Urinary bladder (tissue), 4 donors: ENCODE measurements around the gene GNGT1. TPM values are rescaled to one million over a fixed set of nuclear protein-coding genes. Genes with fewer than 3 reads are reported as not detected.

Experiments used
- DNase-seq: peaks from one replicate; pipeline ENCODE4 v3.0.0-alpha.2; 2015; ENCODE audit errors: extremely low spot score
- H3K27ac ChIP-seq: one replicate; pipeline ENCODE4 v1.5.1; 2013; ENCODE audit warnings: low read depth, mild to moderate bottlenecking, moderate library complexity
- H3K36me3 ChIP-seq: one replicate; pipeline ENCODE4 v1.6.1; 2013; ENCODE audit warnings: mild to moderate bottlenecking, moderate library complexity; ENCODE audit not compliant: insufficient read depth
- H3K4me1 ChIP-seq: one replicate; pipeline ENCODE4 v1.6.1; 2013; ENCODE audit warnings: mild to moderate bottlenecking, moderate library complexity; ENCODE audit not compliant: insufficient read depth
- H3K4me3 ChIP-seq: one replicate; pipeline ENCODE4 v1.5.1; 2013; ENCODE audit warnings: low read depth, low read length
- WGBS: extraction: QIAGEN DNeasy Blood & Tissue Kit; methylation state at CpG from one replicate; pipeline ENCODE4 v1.1.7; 2013; 5-methylcytosine and 5-hydroxymethylcytosine counted together
- polyA plus RNA-seq: library from polyadenylated mRNA; stranded (reverse); fragments of 200-250 nt; gene quantifications from one replicate; pipeline ENCODE4 v1.2.3, GENCODE V29; 2013
- total RNA-seq: library from RNA; depleted of rRNA; stranded (reverse); fragments of >200 nt; gene quantifications from one replicate; pipeline ENCODE4 v1.2.3, GENCODE V29; 2014
- donor health status: healthy with polysubstance abuse.
- donor health status: healthy.

Gene GNGT1
- total and polyA plus RNA-seq, 2 donors, result 0.95 TPM; not detected in 1

DNA sequence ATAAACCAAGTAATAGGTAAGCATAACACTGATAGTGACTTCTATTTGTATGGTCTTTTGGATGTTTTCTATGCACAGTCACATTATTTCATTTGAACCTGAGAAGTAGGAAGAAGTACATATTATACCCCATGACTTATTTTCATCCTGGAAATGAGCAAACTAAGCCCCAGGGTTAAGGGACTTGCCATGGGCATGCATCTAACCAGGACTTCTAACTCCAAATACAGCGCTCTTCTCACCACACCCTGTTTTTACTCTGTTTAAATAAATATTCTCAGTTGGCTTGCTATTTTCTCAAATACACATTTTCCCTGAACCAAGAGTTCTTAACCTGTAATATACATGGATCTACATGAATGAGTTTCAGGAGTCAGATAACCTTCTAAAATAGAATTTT is 31.5 kb downstream of the GNGT1 start:
- Histone ChIP-seq H3K4me3 (no peak overlapping the region), H3K27ac (no peak overlapping the region), H3K36me3 (no peaks in the 10 kb centered on the region), H3K4me1 (no peaks in the 10 kb centered on the region)
- 91% methylated on average over 1 of the region's 1 CpG for WGBS
- no peak for DNase-seq

DNA sequence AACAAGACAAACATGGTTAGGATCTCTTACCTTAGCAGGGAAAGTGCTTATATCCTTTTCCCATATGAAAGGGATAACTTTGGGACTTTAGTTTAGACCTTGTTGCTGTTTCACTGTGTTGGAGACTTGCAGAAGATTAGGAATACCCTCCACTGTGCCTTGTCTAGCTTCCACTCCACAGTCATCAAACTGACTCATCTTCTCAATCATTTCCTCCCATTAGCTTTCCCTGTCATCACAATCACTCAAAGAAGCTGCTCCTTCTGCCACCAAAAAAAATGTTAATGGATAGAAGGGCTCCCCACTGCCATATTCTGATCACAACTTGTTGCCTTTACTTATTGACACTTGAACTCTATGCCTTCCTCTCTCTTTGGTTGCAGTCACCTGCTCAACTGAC is 31.9 kb downstream of the GNGT1 start:
- DNase-seq, result no peak
- no peak overlapping the region for H3K27ac ChIP-seq
- no peak overlapping the region for H3K4me3 ChIP-seq
- no peaks in the 10 kb centered on the region for H3K36me3 ChIP-seq
- no peaks in the 10 kb centered on the region for H3K4me1 ChIP-seq

DNA sequence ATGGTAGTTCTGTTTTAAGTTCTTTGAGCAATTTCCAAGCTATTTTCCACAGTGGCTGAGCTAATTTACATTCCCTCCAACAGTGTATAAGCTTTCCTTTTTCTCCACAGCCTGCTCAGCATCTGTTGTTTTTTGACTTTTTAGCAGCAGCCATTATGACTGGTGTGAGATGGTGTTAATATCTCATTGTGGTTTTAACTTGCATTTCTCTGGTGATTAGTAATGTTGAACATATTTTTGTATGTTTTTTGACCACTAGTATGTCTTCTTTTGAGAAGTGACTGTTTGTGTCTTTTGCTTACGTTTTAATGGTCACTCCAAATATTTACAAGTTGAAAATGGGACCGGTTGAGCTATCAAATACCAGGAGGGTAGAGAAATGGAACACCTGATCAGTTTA is 35.6 kb downstream of the GNGT1 start:
- no peaks in the 10 kb centered on the region for H3K36me3 ChIP-seq
- no peak overlapping the region for H3K27ac ChIP-seq
- H3K4me3 ChIP-seq, result no peak overlapping the region
- no peaks in the 10 kb centered on the region for H3K4me1 ChIP-seq
- no peak for DNase-seq
- WGBS, result 86% methylated on average over 2 of the region's 2 CpGs

DNA sequence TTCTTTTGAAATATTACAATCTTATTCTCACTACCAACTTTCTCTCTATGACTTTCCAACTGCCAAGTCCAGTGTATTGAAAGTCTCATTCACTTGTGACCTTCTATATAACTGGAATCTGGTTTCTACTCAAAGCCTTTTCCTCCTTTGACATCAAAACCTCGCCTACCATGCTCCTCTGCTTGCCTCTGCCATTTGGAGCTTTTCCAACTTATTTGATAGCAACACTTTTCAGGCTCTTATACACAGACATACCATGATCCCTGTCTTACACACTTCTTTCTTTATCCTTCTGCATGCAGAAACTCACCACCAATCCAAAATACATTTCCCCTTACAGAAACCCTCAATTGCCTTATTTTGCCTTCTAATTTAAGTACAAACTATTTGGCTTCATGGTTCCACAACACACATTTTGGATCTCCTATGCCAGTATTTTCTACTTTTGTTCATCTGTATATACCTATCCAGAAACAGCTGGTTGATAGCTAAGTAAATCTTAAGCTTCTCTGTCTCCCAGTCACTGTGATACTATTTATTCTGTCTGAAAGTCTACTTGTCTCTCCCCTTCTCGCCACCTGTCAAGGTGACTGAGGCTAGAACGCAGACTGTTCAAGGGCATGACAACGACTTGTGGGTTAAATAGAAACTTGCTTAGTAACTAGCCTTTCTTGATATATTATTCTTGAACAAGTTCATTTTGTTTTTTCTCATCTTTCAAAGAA is 37.6 kb downstream of the GNGT1 start:
- no peak for DNase-seq
- Histone ChIP-seq H3K27ac (no peak overlapping the region), H3K4me3 (no peak overlapping the region), H3K4me1 (no peaks in the 10 kb centered on the region), H3K36me3 (no peaks in the 10 kb centered on the region)
- WGBS, result 67% methylated on average over 4 of the region's 4 CpGs

DNA sequence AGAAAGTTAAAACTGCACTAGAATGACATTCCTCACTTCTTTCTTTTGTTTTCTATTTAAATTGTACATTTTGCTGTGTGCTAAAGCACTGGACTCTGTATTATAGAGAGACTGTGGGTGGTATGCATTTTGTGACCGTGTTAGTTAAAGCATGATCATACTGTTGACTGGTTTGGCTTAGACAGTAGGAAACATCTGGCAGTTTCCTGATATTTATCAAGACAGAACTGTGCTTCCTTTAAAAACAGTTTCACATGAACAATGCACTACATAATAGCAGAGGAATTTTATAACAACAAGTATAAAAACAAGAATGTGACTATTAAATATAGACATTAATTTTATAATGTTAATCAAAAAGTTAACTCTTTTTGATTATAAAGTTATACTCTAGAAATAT is 38.3 kb downstream of the GNGT1 start:
- no peak for DNase-seq

DNA sequence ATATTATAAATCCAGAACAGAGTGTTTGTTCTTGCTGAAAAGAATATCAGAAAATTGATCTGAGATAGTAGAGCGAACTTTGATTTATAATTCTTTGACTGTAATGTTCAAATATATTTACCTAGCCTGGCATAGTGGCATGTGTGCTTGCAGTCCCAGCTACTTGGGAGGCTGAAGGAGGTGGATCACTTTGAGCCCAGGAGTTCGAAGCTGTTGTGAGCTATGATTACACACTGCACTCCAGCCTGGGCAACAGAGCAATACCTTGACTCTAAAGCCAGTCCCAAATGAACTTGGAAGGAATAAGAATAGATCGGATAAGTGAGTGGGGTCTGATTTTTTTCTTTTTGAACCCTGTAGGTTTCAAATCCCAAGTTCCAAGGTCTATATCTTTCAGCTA is 38.7 kb downstream of the GNGT1 start:
- Histone ChIP-seq H3K4me1 (no peaks in the 10 kb centered on the region), H3K27ac (no peak overlapping the region), H3K4me3 (no peak overlapping the region), H3K36me3 (no peaks in the 10 kb centered on the region)
- 27% methylated on average over 3 of the region's 3 CpGs for WGBS
- no peak for DNase-seq

More for the DNA sequence above, 38.3 kb downstream of the GNGT1 start:
- 13% methylated on average over 1 of the region's 1 CpG for WGBS
- H3K27ac ChIP-seq, result no peak overlapping the region
- H3K4me1 ChIP-seq, result no peaks in the 10 kb centered on the region
- H3K36me3 ChIP-seq, result no peaks in the 10 kb centered on the region
- no peak overlapping the region for H3K4me3 ChIP-seq

DNA sequence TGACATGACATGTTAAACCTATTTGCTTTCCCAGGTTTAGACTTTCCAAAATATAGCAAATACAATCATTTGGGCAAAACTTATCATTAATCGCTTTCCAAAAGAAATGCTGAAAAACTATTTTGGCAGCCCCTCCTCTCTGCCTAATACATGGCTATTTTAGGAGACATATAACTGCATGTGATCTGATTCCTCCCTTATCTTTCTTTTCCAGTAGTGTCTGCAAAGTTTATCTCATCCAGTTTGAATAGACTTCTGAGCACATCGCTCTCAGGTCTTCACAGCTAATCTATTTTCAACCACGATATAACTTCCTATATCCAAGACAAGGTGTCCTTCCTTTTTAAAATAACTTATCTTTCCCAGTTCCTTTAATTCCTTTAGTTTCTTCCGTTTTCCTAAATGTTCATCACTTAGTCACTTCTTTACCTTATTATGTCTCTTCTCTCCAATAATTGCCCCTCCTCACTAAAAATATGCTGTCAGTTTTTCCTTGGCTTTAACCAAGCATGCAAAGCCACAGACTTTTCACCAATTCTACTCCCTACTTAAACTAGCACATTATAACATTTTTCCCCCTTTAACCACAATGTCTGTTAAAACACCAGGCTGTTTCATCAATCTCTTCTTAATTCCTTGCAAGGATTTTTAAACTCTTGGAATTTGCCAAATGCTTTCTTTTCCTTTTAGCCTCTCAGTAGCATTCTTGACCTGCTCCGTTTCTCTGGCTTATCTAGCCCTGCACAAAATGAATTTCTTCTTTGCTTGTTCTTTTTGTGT is 39.6 kb downstream of the GNGT1 start:
- Histone ChIP-seq H3K36me3 (no peaks in the 10 kb centered on the region), H3K4me3 (no peak overlapping the region), H3K4me1 (no peaks in the 10 kb centered on the region), H3K27ac (no peak overlapping the region)
- DNase-seq, result no peak
- WGBS, result 49% methylated on average over 5 of the region's 5 CpGs

DNA sequence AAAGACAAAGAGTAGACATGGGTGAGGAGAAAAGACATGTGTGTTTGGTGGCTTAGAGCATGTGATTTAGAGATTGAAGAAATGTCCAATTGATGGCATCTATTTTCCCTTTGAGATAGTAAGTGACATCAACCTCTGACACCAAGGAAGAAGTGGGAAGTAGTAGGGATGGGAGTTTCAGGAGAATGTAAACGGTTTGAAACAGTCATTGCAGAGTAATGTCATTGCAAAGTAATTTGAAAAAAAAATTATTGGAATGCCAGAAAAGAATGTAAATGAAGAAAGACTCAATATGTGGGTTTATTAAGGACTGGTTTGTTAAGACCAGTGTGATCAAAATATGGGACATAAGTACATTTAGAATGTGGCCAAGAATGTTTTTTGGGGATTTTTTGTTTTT is 41.7 kb downstream of the GNGT1 start:
- WGBS, result 79% methylated on average over 1 of the region's 1 CpG
- DNase-seq, result no peak
- H3K4me1 ChIP-seq, result no peaks in the 10 kb centered on the region
- no peak overlapping the region for H3K27ac ChIP-seq
- no peaks in the 10 kb centered on the region for H3K36me3 ChIP-seq
- H3K4me3 ChIP-seq, result no peak overlapping the region

DNA sequence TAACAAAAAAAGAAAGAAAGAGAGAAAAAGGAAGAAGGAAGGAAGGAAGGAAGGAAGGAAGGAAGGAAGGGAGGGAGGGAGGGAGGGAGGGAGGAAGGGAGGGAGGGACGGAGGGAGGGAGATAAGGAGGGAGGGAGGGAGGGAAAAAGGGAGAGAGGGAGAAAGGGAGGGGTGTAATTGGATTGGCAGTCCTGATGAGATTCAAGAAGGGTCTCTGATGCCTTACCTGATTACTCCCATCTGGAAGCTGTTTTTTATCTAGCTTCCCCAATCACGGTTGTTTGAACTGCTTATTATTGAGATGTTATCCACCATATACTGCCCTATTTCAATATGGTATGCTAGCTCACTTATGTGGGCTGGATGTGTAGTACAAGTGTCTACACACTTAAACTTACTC is 42.5 kb downstream of the GNGT1 start:
- DNase-seq, result no peak
- no peak overlapping the region for H3K27ac ChIP-seq
- no peaks in the 10 kb centered on the region for H3K36me3 ChIP-seq
- no peaks in the 10 kb centered on the region for H3K4me1 ChIP-seq
- no peak overlapping the region for H3K4me3 ChIP-seq
- 51% methylated on average over 2 of the region's 2 CpGs for WGBS

DNA sequence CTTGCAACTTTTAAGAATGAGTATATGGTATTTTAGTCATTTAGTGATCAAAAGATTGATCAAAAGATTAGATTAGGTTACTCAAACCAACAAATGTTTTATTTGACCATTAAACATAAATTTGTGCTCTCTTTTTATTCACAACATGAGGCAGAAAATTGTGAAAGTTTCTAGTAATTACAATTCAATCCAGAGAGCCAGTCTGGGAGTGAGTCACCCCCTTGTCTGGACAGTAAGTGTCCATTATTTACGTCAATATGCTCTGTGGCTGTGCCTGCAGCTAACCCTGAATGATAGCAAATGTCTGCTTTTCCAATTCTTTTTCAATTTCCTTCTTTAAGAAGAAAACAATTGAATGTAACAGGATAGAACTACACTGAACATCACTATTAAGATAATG is 43.1 kb downstream of the GNGT1 start:
- 76% methylated on average over 1 of the region's 1 CpG for WGBS
- H3K4me3 ChIP-seq, result no peak overlapping the region
- H3K4me1 ChIP-seq, result no peaks in the 10 kb centered on the region
- H3K36me3 ChIP-seq, result no peaks in the 10 kb centered on the region
- no peak overlapping the region for H3K27ac ChIP-seq
- no peak for DNase-seq

DNA sequence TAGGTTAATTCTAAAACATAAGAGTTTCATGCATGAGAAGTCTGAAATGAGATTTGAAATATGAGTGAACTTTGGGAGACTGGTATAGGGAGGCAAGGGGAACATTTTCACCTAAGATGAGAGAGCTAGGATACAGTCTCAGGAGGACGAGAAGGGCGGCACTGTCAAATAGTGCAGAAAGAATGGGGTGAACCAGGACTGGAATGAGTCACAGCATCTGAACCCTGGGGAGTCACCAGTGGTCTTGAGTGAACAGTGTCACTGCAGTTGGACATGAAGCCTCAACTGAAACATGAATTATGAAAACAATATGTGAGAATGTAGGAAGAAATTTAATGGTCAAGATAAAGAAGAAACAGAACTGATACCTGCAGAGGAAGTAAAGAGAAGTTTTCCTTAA is 48.9 kb downstream of the GNGT1 start:
- WGBS, result 91% methylated on average over 2 of the region's 2 CpGs
- Histone ChIP-seq H3K27ac (no peak overlapping the region), H3K4me3 (no peak overlapping the region), H3K4me1 (no peaks in the 10 kb centered on the region), H3K36me3 (no peaks in the 10 kb centered on the region)
- no peak for DNase-seq

DNA sequence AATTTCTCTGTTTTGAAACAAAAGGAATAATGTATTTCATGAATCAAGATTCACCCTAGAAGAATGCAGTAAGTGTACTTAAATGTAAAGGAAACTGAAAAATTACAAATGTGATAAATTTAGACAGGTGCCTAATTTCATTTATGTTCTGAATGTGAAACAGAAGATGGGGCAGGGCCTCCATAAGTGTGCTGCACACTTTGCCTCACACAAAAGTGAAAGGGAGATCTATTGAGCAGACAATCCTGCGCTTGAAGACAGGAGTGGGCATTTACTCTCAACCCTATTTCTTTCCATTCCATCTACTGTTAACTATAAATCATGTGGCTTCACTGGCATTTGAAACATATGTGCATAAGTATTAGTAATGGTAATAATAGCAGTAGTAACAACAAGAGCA is 51.4 kb downstream of the GNGT1 start:
- Histone ChIP-seq H3K4me3 (no peak overlapping the region), H3K36me3 (no peaks in the 10 kb centered on the region), H3K4me1 (no peaks in the 10 kb centered on the region), H3K27ac (no peak overlapping the region)
- DNase-seq, result no peak
- 96% methylated on average over 1 of the region's 1 CpG for WGBS

DNA sequence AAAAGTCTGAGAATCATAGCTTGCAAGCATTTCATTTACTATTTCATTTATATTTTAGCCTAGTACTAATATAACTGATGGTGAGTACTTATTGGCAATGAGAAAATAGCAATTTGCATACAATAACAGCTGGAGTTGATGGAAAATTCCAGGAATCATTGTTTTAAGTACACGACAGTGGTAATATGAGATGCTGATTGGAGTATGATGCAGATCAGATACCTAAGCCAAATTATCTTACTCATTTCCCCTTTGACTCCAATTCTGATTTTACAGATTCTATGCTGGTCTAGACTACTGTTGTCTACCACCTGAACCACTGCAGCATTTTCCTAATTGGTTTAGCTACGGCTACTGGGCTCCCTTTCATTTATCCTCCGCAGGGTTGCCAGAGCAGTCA is 51.8 kb downstream of the GNGT1 start:
- 69% methylated on average over 3 of the region's 3 CpGs for WGBS

DNA sequence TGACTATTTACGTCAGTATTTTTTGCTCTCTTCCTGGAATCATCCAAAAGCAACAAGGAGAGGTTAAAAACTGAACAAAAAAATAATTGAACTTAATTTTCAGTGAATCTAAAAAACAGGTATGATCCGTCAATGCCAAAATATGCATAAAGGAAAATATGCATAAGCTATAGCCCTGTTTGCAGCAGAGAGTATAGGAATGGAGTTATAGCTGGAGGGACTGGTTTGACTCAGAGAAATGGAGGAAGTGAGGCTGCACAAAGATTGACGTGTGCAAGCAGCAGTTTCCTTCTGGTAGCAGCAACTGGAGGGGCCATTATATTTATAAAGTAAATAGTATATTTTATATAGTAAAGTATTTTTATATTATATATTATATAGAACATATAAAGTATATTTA is 52.3 kb downstream of the GNGT1 start:
- Histone ChIP-seq H3K4me3 (no peak overlapping the region), H3K36me3 (no peaks in the 10 kb centered on the region), H3K27ac (no peak overlapping the region), H3K4me1 (no peaks in the 10 kb centered on the region)
- 84% methylated on average over 3 of the region's 3 CpGs for WGBS
- no peak for DNase-seq

More for the DNA sequence above, 51.8 kb downstream of the GNGT1 start:
- no peak for DNase-seq
- H3K4me1 ChIP-seq, result no peaks in the 10 kb centered on the region
- H3K36me3 ChIP-seq, result no peaks in the 10 kb centered on the region
- no peak overlapping the region for H3K4me3 ChIP-seq
- no peak overlapping the region for H3K27ac ChIP-seq
